Measurements from ENCODE around the gene ACTR3C. TPM values are rescaled to one million over a fixed set of nuclear protein-coding genes. Genes with fewer than 3 reads are reported as not detected.
"Not testable (repeated sequence)": the region's sequence is repeated elsewhere in the genome, so short reads cannot be mapped to it uniquely, and the experiment has no call there.

The ACTR3C gene
- total RNA-seq, 1 experiment from 2014 or later = 0.48 TPM

- H3K27me3 ChIP-seq (ENCODE audit: low read length); H3K79me2 ChIP-seq (ENCODE audit: low read length); H3K9ac ChIP-seq (ENCODE audit: low read length); H3K4me1 ChIP-seq (ENCODE audit: low read length); H3K4me3 ChIP-seq (ENCODE audit: low read length); H3K4me2 ChIP-seq (ENCODE audit: low read depth, low read length, poor library complexity, severe bottlenecking); H3K9me2 ChIP-seq (replicated peaks; ENCODE audit: insufficient read depth, low read length); DNase-seq; H3K27ac ChIP-seq (ENCODE audit: low read length); H3K36me3 ChIP-seq (ENCODE audit: insufficient read depth, low read length); H2AFZ ChIP-seq (ENCODE audit: low read length); H3K9me3 ChIP-seq (ENCODE audit: low read length); H4K20me1 ChIP-seq (ENCODE audit: insufficient read depth, low read depth, low read length): not testable (repeated sequence)
These were observed 55.1 kb downstream of the ACTR3C start for GRCh38 chr7:150268287-150268686.

DNA sequence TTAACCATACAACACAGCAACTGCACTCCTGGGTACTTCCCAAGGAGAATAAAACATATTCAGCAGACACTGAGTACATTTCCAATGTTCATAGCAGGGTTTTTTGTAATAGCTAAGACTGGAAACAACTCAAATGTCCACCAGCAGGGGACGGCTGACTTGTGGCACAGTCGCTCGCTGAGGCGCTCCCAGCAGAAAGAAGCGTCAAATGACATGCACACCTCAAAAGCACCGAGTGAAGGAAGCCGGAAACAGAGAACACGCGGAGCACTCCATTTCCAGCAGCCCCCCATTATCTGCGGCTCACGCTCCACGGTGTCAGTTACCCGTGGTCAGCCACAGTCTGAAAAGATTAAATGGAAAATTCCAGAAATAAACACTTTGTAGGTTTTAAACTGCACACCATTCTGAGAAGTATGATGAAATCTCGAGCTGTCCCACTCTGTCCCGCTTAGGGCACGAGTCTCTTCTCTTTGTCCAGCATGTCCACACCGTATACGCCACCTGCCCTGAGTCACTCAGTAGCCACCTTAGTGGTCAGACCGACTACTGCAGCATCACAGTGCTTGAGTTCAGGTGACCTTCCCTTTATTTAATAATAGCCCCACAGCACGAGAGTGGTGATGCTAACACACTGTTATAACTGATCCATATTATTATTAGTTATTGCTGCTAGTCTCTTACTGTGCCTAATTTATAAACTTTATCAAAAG, 56.2 kb downstream of the ACTR3C start:
- not testable (repeated sequence) for H3K27me3 ChIP-seq (ENCODE audit: low read length); H3K9me2 ChIP-seq (replicated peaks; ENCODE audit: insufficient read depth, low read length); H3K4me3 ChIP-seq (ENCODE audit: low read length); H3K9me3 ChIP-seq (ENCODE audit: low read length); H4K20me1 ChIP-seq (ENCODE audit: insufficient read depth, low read depth, low read length); DNase-seq; H2AFZ ChIP-seq (ENCODE audit: low read length); H3K79me2 ChIP-seq (ENCODE audit: low read length); H3K4me1 ChIP-seq (ENCODE audit: low read length); H3K27ac ChIP-seq (ENCODE audit: low read length); H3K4me2 ChIP-seq (ENCODE audit: low read depth, low read length, poor library complexity, severe bottlenecking); H3K9ac ChIP-seq (ENCODE audit: low read length); H3K36me3 ChIP-seq (ENCODE audit: insufficient read depth, low read length)

- H3K27me3 ChIP-seq (ENCODE audit: low read length); DNase-seq; H2AFZ ChIP-seq (ENCODE audit: low read length); H3K36me3 ChIP-seq (ENCODE audit: insufficient read depth, low read length); H4K20me1 ChIP-seq (ENCODE audit: insufficient read depth, low read depth, low read length); H3K9me3 ChIP-seq (ENCODE audit: low read length); H3K27ac ChIP-seq (ENCODE audit: low read length); H3K9me2 ChIP-seq (replicated peaks; ENCODE audit: insufficient read depth, low read length); H3K4me3 ChIP-seq (ENCODE audit: low read length); H3K9ac ChIP-seq (ENCODE audit: low read length); H3K4me2 ChIP-seq (ENCODE audit: low read depth, low read length, poor library complexity, severe bottlenecking); H3K4me1 ChIP-seq (ENCODE audit: low read length); H3K79me2 ChIP-seq (ENCODE audit: low read length): not testable (repeated sequence)
These were observed 60.7 kb downstream of the ACTR3C start for GRCh38 chr7:150262656-150263055.

GRCh38 chr7:150247745-150248144, 75.6 kb downstream of the ACTR3C start:
- H3K9me2 ChIP-seq (replicated peaks; ENCODE audit: insufficient read depth, low read length); H3K4me3 ChIP-seq (ENCODE audit: low read length); H3K36me3 ChIP-seq (ENCODE audit: insufficient read depth, low read length); H3K9me3 ChIP-seq (ENCODE audit: low read length); H3K27ac ChIP-seq (ENCODE audit: low read length); H3K79me2 ChIP-seq (ENCODE audit: low read length); H4K20me1 ChIP-seq (ENCODE audit: insufficient read depth, low read depth, low read length); H3K4me2 ChIP-seq (ENCODE audit: low read depth, low read length, poor library complexity, severe bottlenecking); H3K27me3 ChIP-seq (ENCODE audit: low read length); H3K9ac ChIP-seq (ENCODE audit: low read length); H3K4me1 ChIP-seq (ENCODE audit: low read length); DNase-seq; H2AFZ ChIP-seq (ENCODE audit: low read length): not testable (repeated sequence)

- H3K4me1 ChIP-seq (ENCODE audit: low read length); H4K20me1 ChIP-seq (ENCODE audit: insufficient read depth, low read depth, low read length); H3K27ac ChIP-seq (ENCODE audit: low read length): not testable (repeated sequence)
These were observed 78.1 kb downstream of the ACTR3C start for GRCh38 chr7:150245208-150245607.

DNA sequence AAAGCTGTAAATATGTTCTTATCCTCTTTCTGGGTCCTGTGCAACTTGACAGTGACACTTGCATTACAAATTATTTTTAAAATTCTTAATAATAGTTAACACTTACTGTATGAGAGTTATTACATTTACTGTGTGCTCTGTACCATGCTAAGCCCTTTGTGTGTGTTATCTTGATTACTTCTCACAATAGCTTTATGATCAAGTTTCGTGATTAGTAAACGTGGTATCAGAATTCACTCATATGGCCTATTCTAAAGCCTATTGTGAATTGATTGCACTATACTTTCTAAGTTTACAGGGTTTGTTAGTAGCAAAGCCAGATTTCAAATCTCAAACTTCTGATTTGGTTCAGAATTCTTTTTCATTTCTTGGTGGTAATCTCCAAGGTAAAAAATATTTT, 80.4 kb downstream of the ACTR3C start:
- H3K9me3 ChIP-seq (ENCODE audit: low read length); DNase-seq; H3K36me3 ChIP-seq (ENCODE audit: insufficient read depth, low read length); H3K79me2 ChIP-seq (ENCODE audit: low read length); H3K27ac ChIP-seq (ENCODE audit: low read length); H3K4me2 ChIP-seq (ENCODE audit: low read depth, low read length, poor library complexity, severe bottlenecking); H3K4me1 ChIP-seq (ENCODE audit: low read length); H3K27me3 ChIP-seq (ENCODE audit: low read length); H3K9ac ChIP-seq (ENCODE audit: low read length); H4K20me1 ChIP-seq (ENCODE audit: insufficient read depth, low read depth, low read length); H2AFZ ChIP-seq (ENCODE audit: low read length); H3K9me2 ChIP-seq (replicated peaks; ENCODE audit: insufficient read depth, low read length); H3K4me3 ChIP-seq (ENCODE audit: low read length): not testable (repeated sequence)

More at GRCh38 chr7:150245208-150245607, 78.1 kb downstream of the ACTR3C start:
- H3K36me3 ChIP-seq (ENCODE audit: insufficient read depth, low read length); H3K4me2 ChIP-seq (ENCODE audit: low read depth, low read length, poor library complexity, severe bottlenecking); H3K4me3 ChIP-seq (ENCODE audit: low read length); H3K9me2 ChIP-seq (replicated peaks; ENCODE audit: insufficient read depth, low read length); H3K79me2 ChIP-seq (ENCODE audit: low read length); DNase-seq; H3K9me3 ChIP-seq (ENCODE audit: low read length); H3K27me3 ChIP-seq (ENCODE audit: low read length); H2AFZ ChIP-seq (ENCODE audit: low read length); H3K9ac ChIP-seq (ENCODE audit: low read length): not testable (repeated sequence)

DNA sequence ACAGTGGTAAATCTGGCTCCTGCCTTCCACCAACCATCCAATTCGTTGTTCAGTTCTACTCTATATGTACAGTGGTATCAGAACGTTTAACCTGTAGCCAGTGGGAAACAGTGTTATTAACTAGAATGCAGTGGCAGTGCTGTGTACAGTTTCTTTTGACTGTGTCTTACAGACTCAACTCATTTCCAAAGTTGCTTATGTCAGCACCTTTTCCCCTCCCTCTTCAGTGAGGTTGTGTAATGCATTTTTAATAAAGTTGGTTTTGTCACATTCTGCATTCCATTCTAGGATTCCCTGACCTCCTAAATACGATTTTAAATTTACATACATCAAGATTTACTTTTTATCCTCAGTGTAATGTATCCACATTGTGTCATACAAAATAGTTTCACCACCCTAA, 97.9 kb downstream of the ACTR3C start:
- not testable (repeated sequence) for H3K36me3 ChIP-seq (ENCODE audit: insufficient read depth, low read length); H4K20me1 ChIP-seq (ENCODE audit: insufficient read depth, low read depth, low read length); H3K4me2 ChIP-seq (ENCODE audit: low read depth, low read length, poor library complexity, severe bottlenecking); H3K79me2 ChIP-seq (ENCODE audit: low read length); H3K9me2 ChIP-seq (replicated peaks; ENCODE audit: insufficient read depth, low read length); H3K9ac ChIP-seq (ENCODE audit: low read length); H3K27me3 ChIP-seq (ENCODE audit: low read length); H3K27ac ChIP-seq (ENCODE audit: low read length); DNase-seq; H3K4me3 ChIP-seq (ENCODE audit: low read length); H3K9me3 ChIP-seq (ENCODE audit: low read length); H3K4me1 ChIP-seq (ENCODE audit: low read length); H2AFZ ChIP-seq (ENCODE audit: low read length)

DNA sequence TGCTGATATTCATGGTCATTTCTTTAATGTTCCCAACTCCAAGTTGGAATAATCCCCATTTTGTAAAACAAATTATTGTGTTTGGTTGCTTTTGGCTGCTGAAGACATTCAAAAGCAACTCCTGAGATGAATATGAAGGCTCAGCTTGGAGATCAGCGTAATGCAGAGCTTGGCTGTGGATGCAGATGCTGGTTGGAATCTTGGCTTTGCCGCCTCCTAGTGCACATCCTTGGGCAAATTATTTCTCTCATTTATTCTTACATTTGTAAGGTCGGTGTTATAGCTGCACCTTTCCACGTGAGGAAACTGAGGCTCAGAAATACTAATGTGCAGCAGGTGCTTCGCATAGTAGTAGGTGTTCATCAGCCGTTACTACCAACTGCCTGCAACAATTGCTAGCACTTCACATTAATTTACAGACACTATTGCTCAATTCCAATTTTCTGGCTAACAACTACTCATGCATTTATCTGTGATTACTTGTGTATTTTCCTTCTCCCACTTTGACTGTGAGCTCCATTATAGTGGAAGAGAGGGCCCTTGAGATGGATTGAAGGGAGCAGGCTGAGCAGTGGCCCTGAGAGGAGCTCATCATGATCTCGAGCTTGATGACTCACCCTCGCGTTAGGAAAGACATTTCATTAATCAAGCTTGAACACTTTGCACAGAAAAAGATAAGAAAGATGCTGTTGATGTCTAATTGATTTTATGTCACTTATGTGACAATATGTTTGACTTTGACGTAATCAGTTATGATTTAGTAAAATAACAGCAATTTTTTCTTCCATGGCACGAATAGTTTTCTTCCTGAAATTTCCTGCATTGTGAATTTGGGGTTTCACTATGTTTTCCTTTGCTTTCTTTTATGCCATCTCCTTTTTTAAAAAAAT, 101.0 kb downstream of the ACTR3C start:
- H3K4me2 ChIP-seq (ENCODE audit: low read depth, low read length, poor library complexity, severe bottlenecking) = not testable (repeated sequence)

More for the DNA sequence above, 101.0 kb downstream of the ACTR3C start:
- not testable (repeated sequence) for H3K27me3 ChIP-seq (ENCODE audit: low read length); H3K9me2 ChIP-seq (replicated peaks; ENCODE audit: insufficient read depth, low read length); H3K27ac ChIP-seq (ENCODE audit: low read length); H3K79me2 ChIP-seq (ENCODE audit: low read length); H3K4me3 ChIP-seq (ENCODE audit: low read length); DNase-seq; H2AFZ ChIP-seq (ENCODE audit: low read length); H3K9ac ChIP-seq (ENCODE audit: low read length); H3K9me3 ChIP-seq (ENCODE audit: low read length); H3K4me1 ChIP-seq (ENCODE audit: low read length); H4K20me1 ChIP-seq (ENCODE audit: insufficient read depth, low read depth, low read length); H3K36me3 ChIP-seq (ENCODE audit: insufficient read depth, low read length)
